Prostate gland (tissue), 2 donors: ENCODE data around the gene SLC35D3.
"Not testable (repeated sequence)": the region's sequence is repeated elsewhere in the genome, so short reads cannot be mapped to it uniquely, and the experiment has no call there.

Experiments used
- CTCF ChIP-seq, 4 experiments: fragments of 200-600 bp in 2 of 4; fragments of 450-650 bp in 2 of 4; sonication (generic) in 2 of 4; IDR thresholded peaks; 1 replicate in 3 of 4; 2 replicates in 1 of 4; pipeline ENCODE4 v1.5.1; 2016 to 2019; ENCODE audit warnings: antibody characterized with exemption in 4 of 4, mild to moderate bottlenecking in 2 of 4, moderate library complexity in 2 of 4
- POLR2A ChIP-seq: fragments of 450-650 bp; IDR thresholded peaks from one replicate; pipeline ENCODE4 v1.6.1; 2016; ENCODE audit warnings: antibody characterized with exemption, mild to moderate bottlenecking
- POLR2AphosphoS5 ChIP-seq: sonication (generic); formaldehyde crosslinking; IDR thresholded peaks from one replicate; pipeline ENCODE4 v1.6.1; 2017; ENCODE audit warnings: antibody characterized with exemption

- TF ChIP-seq CTCF (IDR thresholded peaks at IDR 0.05); POLR2AphosphoS5; POLR2A: not testable (repeated sequence)
These were observed 37.8 kb downstream of the SLC35D3 start for GRCh38 chr6:136959935-136960334.
